HPDE6-E6E7 (cell line): ENCODE data around the gene SH3RF1.
"Not testable (repeated sequence)": the region's sequence is repeated elsewhere in the genome, so short reads cannot be mapped to it uniquely, and the experiment has no call there.

Experiments used
- DNase-seq: peaks from one replicate; pipeline ENCODE4 v3.0.0; 2011; ENCODE audit warnings: missing footprints; ENCODE audit errors: extremely low spot score

Gene SH3RF1

GRCh38 chr4:169270810-169271691 lies at the start of gene SH3RF1:
SH3RF1 (minus strand) TSS chr4:169270956; CDS start chr4:169269212, 1,744 bp downstream.
- no peak for DNase-seq

GRCh38 chr4:169315530-169316343 lies 45.0 kb upstream of the SH3RF1 start:
- DNase-seq: no peak

GRCh38 chr4:169314906-169315305 lies 44.1 kb upstream of the SH3RF1 start:
- peak; percentile 49 for DNase-seq

GRCh38 chr4:169313732-169314131 lies 43.0 kb upstream of the SH3RF1 start:
- DNase-seq: no peak

GRCh38 chr4:169312690-169313422 lies 42.1 kb upstream of the SH3RF1 start:
- no peak for DNase-seq

- no peak for DNase-seq
Observed at GRCh38 chr4:169311643-169312365, 41.0 kb upstream of the SH3RF1 start.

GRCh38 chr4:169309326-169309967 lies 38.7 kb upstream of the SH3RF1 start:
- no peak for DNase-seq

- no peak for DNase-seq
Observed at GRCh38 chr4:169307576-169307975, 36.8 kb upstream of the SH3RF1 start.

GRCh38 chr4:169305651-169306050 lies 34.9 kb upstream of the SH3RF1 start:
- DNase-seq: no peak

- no peak for DNase-seq
Observed at GRCh38 chr4:169305173-169305572, 34.4 kb upstream of the SH3RF1 start.

- no peak for DNase-seq
Observed at GRCh38 chr4:169295822-169296221, 25.1 kb upstream of the SH3RF1 start.

GRCh38 chr4:169293343-169294176 lies 22.8 kb upstream of the SH3RF1 start:
- DNase-seq: no peak

- DNase-seq: not testable (repeated sequence)
Observed at GRCh38 chr4:169287983-169288382, 17.2 kb upstream of the SH3RF1 start.

GRCh38 chr4:169286562-169287301 lies 16.0 kb upstream of the SH3RF1 start:
- DNase-seq: no peak

- DNase-seq: peak; percentile 15
Observed at GRCh38 chr4:169283114-169283509, 12.4 kb upstream of the SH3RF1 start.

- DNase-seq: no peak
Observed at GRCh38 chr4:169282429-169283113, 11.8 kb upstream of the SH3RF1 start.

- no peak for DNase-seq
Observed at GRCh38 chr4:169279108-169279507, 8.4 kb upstream of the SH3RF1 start.

- DNase-seq: no peak
Observed at GRCh38 chr4:169278624-169279023, 7.9 kb upstream of the SH3RF1 start.

- not testable (repeated sequence) for DNase-seq
Observed at GRCh38 chr4:169277838-169278237, 7.1 kb upstream of the SH3RF1 start.
